Duodenal mucosa (tissue), 2 donors: ENCODE results near the gene VWA1.

Source experiments
- H3K27ac ChIP-seq: one replicate; pipeline ENCODE4 v1.7.0; 2013; ENCODE audit warnings: low read depth, low read length
- H3K27me3 ChIP-seq, 2 donors: one replicate each; pipeline ENCODE4 v1.7.0; 2013; ENCODE audit warnings: low read length in 2 of 2, control low read depth in 1 of 2; ENCODE audit not compliant: insufficient read depth in 2 of 2, control insufficient read depth in 1 of 2
- H3K36me3 ChIP-seq, 2 donors: one replicate each; pipeline ENCODE4 v1.7.0; 2013; ENCODE audit warnings: low read length in 2 of 2, control low read depth in 1 of 2; ENCODE audit not compliant: insufficient read depth in 2 of 2, control insufficient read depth in 1 of 2
- H3K4me1 ChIP-seq, 2 donors: one replicate each; pipeline ENCODE4 v1.7.0; 2013; ENCODE audit warnings: low read length in 2 of 2, control low read depth in 1 of 2; ENCODE audit not compliant: insufficient read depth in 2 of 2, control insufficient read depth in 1 of 2
- H3K4me3 ChIP-seq, 2 donors: one replicate each; pipeline ENCODE4 v1.7.0; 2013; ENCODE audit warnings: low read length in 2 of 2, low read depth in 1 of 2
- H3K9ac ChIP-seq, 2 donors: one replicate each; pipeline ENCODE4 v1.7.0; 2013; ENCODE audit warnings: low read length in 2 of 2, low read depth in 1 of 2
- H3K9me3 ChIP-seq, 2 donors: one replicate each; pipeline ENCODE4 v1.7.0; 2013; ENCODE audit warnings: low read length in 2 of 2, control low read depth in 1 of 2; ENCODE audit not compliant: control insufficient read depth in 1 of 2

Gene VWA1

GRCh38 chr1:1430992-1431844, 4.3 kb upstream of the VWA1 start:
- H3K4me3 ChIP-seq = no peak overlapping the region
- H3K36me3 ChIP-seq = no peaks in the 10 kb centered on the region
- no peak overlapping the region for H3K9ac ChIP-seq
- H3K4me1 ChIP-seq = peaks cover 33 to 41% of the 10 kb centered on the region in 2 donors
- H3K27me3 ChIP-seq = peaks cover 6% of the 10 kb centered on the region in 2 donors
- no peaks in the 10 kb centered on the region for H3K9me3 ChIP-seq
- H3K27ac ChIP-seq = peak overlapping the region; percentile 32

DNA sequence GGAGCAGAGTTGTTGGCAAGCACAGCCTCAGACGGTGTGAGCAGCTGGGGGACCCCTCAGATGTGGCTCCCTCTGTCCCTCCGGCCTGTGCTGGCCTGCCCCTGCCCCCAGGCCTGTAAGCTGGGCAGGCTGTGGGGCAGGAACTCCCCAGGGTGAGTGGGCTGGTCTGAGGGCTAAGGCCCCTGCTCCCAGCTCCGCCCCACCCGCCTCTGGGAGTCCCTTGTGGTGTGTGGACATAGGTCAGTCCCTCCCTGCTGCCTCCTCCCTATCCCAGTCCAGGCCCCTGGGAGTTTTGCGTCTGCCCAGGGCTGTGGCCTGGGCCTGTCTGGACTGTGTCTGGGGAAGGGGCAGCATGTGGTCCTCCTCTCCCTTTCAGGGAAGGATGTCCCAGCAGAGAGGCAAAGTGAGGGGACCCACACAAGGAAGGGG, 3.6 kb upstream of the VWA1 start:
- Histone ChIP-seq H3K9me3 (no peaks in the 10 kb centered on the region), H3K9ac (no peak overlapping the region), H3K4me1 (peaks cover 38 to 47% of the 10 kb centered on the region in 2 donors), H3K27ac (peak overlapping the region; percentile 50), H3K36me3 (no peaks in the 10 kb centered on the region), H3K27me3 (peaks cover 6 to 12% of the 10 kb centered on the region in 2 donors), H3K4me3 (no peak overlapping the region)

GRCh38 chr1:1432274-1432950, 3.1 kb upstream of the VWA1 start:
- peaks cover 38 to 48% of the 10 kb centered on the region in 2 donors for H3K4me1 ChIP-seq
- no peak overlapping the region for H3K4me3 ChIP-seq
- H3K36me3 ChIP-seq = no peaks in the 10 kb centered on the region
- peaks cover 6 to 12% of the 10 kb centered on the region in 2 donors for H3K27me3 ChIP-seq
- H3K9me3 ChIP-seq = no peaks in the 10 kb centered on the region
- no peak overlapping the region for H3K9ac ChIP-seq
- H3K27ac ChIP-seq = peak overlapping the region; percentile 71

DNA sequence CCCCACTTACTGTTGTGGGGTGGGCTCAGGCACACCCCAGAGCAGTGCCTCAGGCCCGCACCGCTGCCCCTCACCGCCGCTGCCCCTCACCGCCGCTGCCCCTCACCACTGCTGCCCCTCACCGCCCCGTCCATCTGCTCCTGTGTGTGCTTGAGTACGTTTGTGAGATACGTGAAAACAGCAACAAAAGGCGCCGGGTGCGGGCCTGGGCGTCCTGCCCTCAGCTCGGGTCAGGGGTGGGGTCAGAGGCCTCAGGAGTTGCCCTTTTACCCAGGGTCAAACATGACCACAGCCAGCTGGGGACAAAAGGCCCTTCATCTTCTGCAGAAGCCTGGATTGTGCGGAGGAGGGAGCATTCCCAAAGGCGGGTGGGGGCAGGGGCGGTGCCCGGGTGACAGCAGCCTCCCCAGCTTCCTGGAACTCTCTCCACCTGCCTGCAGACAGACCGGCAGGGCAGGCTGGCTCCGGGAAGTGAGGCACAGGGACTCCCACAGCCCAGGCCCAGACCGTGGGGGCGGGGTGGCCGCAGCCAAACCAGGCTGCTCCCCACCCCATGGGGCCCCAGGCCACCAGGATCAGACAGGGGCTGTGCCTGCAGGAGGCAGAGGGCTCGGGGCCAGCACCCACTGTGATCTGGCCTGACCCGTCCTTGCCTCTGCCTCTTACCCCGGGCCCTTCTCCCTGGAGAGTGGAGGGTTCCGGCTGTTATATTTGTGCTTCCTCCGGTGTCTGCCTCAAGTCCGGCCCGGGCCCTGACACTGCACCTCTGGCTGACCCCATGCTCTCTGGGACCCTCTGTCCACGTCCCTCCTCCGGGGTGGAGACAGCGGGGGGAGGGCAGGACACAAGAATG, 2.3 kb upstream of the VWA1 start:
- peak overlapping the region; percentile 71 for H3K27ac ChIP-seq
- H3K27me3 ChIP-seq = peaks cover 6 to 12% of the 10 kb centered on the region in 2 donors
- H3K36me3 ChIP-seq = no peaks in the 10 kb centered on the region
- H3K4me1 ChIP-seq = peaks cover 45 to 56% of the 10 kb centered on the region in 2 donors
- H3K4me3 ChIP-seq = peak overlapping the region; percentile 7 to 13
- no peaks in the 10 kb centered on the region for H3K9me3 ChIP-seq
- H3K9ac ChIP-seq = peak overlapping the region; percentile 4 to 61

DNA sequence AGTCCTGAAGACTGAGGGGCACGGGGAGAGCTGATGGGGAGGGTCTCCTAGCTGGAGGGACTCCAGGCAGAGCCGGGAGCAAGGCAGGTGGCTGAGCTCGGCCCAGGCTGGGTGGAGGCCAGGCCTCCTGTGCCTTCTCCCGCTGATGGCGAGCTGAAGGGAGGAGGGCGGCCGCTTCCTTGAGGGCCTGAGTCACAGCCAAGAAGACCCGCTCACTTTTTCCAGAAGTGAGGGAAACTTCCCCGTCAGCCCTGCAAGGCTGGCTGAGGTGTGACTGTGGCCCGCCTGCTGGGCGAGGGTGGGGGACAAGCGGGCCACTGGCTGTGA, 1.7 kb upstream of the VWA1 start:
- Histone ChIP-seq H3K27ac (peak overlapping the region; percentile 78), H3K9ac (peak overlapping the region in 1 of 2 donors; percentile 61), H3K9me3 (no peaks in the 10 kb centered on the region), H3K4me3 (peak overlapping the region in 1 of 2 donors; percentile 7), H3K36me3 (no peaks in the 10 kb centered on the region), H3K27me3 (peaks cover 6 to 9% of the 10 kb centered on the region in 2 donors), H3K4me1 (peaks cover 50 to 56% of the 10 kb centered on the region in 2 donors)

DNA sequence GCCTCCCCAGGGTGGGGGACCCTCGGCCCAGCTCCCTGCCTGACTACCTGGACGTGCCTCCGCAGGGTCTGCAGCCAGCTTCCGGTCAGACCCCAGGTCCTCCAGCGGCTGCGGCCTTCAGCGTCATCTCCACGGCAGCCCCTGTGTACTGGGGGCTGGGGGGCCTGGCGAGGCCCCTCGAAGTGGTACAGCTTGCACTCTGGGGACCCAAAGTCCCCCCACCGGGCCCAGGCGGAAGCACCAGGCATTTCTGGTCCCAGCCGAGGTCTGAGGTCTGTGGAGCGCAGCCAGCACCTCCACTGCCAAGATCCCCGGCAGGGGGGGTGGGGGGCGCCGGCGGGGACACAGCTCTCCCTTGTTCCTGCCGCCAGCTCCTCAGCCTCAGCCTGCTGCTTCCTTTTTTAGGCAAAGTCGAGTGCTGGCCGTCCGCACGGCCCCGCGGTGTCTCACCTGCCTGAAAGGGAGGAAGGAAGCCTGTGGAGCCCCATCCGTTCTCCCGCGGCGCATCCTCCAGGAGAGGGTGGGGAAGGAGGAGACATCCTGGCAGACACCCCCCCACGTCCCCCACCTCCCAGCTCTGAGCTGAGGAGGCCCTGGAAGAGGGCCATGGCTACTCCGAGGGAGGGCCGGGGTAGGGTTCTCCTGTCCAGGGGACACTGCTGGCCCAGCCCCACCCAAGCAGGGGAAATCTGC, 1.2 kb upstream of the VWA1 start:
- no peak overlapping the region for H3K4me3 ChIP-seq
- no peaks in the 10 kb centered on the region for H3K36me3 ChIP-seq
- peaks cover 50 to 56% of the 10 kb centered on the region in 2 donors for H3K4me1 ChIP-seq
- H3K27me3 ChIP-seq = peaks cover 6 to 9% of the 10 kb centered on the region in 2 donors
- peak overlapping the region; percentile 78 for H3K27ac ChIP-seq
- H3K9ac ChIP-seq = peak overlapping the region in 1 of 2 donors; percentile 61
- no peaks in the 10 kb centered on the region for H3K9me3 ChIP-seq

GRCh38 chr1:1434824-1435105, 725 bp upstream of the VWA1 start:
- Histone ChIP-seq H3K27ac (peak overlapping the region; percentile 62), H3K9me3 (no peaks in the 10 kb centered on the region), H3K27me3 (peaks cover 6 to 9% of the 10 kb centered on the region in 2 donors), H3K4me1 (peaks cover 50 to 56% of the 10 kb centered on the region in 2 donors), H3K4me3 (no peak overlapping the region), H3K9ac (no peak overlapping the region), H3K36me3 (no peaks in the 10 kb centered on the region)

GRCh38 chr1:1435911-1436629, 580 bp downstream of the VWA1 start:
- H3K27me3 ChIP-seq = peaks cover 6 to 9% of the 10 kb centered on the region in 2 donors
- no peak overlapping the region for H3K27ac ChIP-seq
- peak overlapping the region; percentile 40 to 47 for H3K4me3 ChIP-seq
- peak overlapping the region; percentile 33 to 38 for H3K9ac ChIP-seq
- H3K36me3 ChIP-seq = no peaks in the 10 kb centered on the region
- H3K4me1 ChIP-seq = peaks cover 57 to 64% of the 10 kb centered on the region in 2 donors
- no peaks in the 10 kb centered on the region for H3K9me3 ChIP-seq

- H3K36me3 ChIP-seq = no peaks in the 10 kb centered on the region
- H3K9me3 ChIP-seq = no peaks in the 10 kb centered on the region
- H3K27ac ChIP-seq = no peak overlapping the region
- peaks cover 6 to 9% of the 10 kb centered on the region in 2 donors for H3K27me3 ChIP-seq
- peak overlapping the region; percentile 33 to 38 for H3K9ac ChIP-seq
- H3K4me3 ChIP-seq = peak overlapping the region; percentile 40 to 47
- peaks cover 57 to 65% of the 10 kb centered on the region in 2 donors for H3K4me1 ChIP-seq
These were observed 1.1 kb downstream of the VWA1 start for GRCh38 chr1:1436630-1437032.
